Uterus (tissue), 4 donors: Measurements from ENCODE around the gene ASPDH. TPM values are rescaled to one million over a fixed set of nuclear protein-coding genes. Genes with fewer than 3 reads are reported as not detected.

Experiments used
- DNase-seq, 2 donors: peaks; one replicate each; pipeline ENCODE4 v3.0.0-alpha.2; 2019 to 2020
- H3K27ac ChIP-seq, 2 donors: fragments of 200-600 bp; sonication (generic); 1 replicate in 1 of 2; 2 replicates in 1 of 2; pipeline ENCODE4 v1.5.1; 2016 to 2018
- H3K27me3 ChIP-seq, 2 donors: fragments of 200-600 bp; sonication (generic); one replicate each; pipeline ENCODE4 v1.5.1; 2018 to 2019; ENCODE audit warnings: control low read depth in 1 of 2
- H3K36me3 ChIP-seq, 2 donors: fragments of 200-600 bp; sonication (generic); one replicate each; pipeline ENCODE4 v1.5.1; 2019; ENCODE audit warnings: control low read depth in 1 of 2
- H3K4me1 ChIP-seq, 2 donors: fragments of 200-600 bp; sonication (generic); one replicate each; pipeline ENCODE4 v1.5.1; 2018 to 2019; ENCODE audit warnings: control low read depth in 1 of 2
- H3K4me3 ChIP-seq, 2 donors: fragments of 200-600 bp; sonication (generic); 1 replicate in 1 of 2; 2 replicates in 1 of 2; pipeline ENCODE4 v1.5.1; 2018 to 2019; ENCODE audit warnings: mild to moderate bottlenecking in 1 of 2
- H3K9me3 ChIP-seq, 2 donors: fragments of 200-600 bp; sonication (generic); one replicate each; pipeline ENCODE4 v1.5.1; 2019; ENCODE audit warnings: control low read depth in 1 of 2
- CTCF ChIP-seq, 4 experiments: fragments of 200-600 bp in 2 of 4; fragments of 450-650 bp in 2 of 4; sonication (generic) in 2 of 4; IDR thresholded peaks; one replicate each; pipeline ENCODE4 v1.5.1; 2016 to 2019; ENCODE audit warnings: antibody characterized with exemption in 4 of 4, mild to moderate bottlenecking in 2 of 4, moderate library complexity in 1 of 4
- POLR2A ChIP-seq, 2 donors: fragments of 450-650 bp; IDR thresholded peaks; one replicate each; pipeline ENCODE4 v1.6.1; 2016; ENCODE audit warnings: antibody characterized with exemption in 2 of 2, mild to moderate bottlenecking in 1 of 2, moderate library complexity in 1 of 2
- intact Hi-C: fragments of 100-400 bp; cut with DNase I; formaldehyde crosslinking; loops from one replicate; pipeline ENCODE4 v1.15.1; 2023; ENCODE audit warnings: low total_unique reads
- total RNA-seq, 4 donors: library from RNA; depleted of rRNA in 3 of 4; stranded (reverse); fragments of >200 nt in 3 of 4; gene quantifications; one replicate each; pipeline versions ENCODE4 v1.1.0 to v1.2.4, GENCODE V29; 2014 to 2023
- donor health status: DM: yes; HTN: yes; CAD: no.

Gene ASPDH
- total RNA-seq, 4 donors from 2014 or later = not detected

DNA sequence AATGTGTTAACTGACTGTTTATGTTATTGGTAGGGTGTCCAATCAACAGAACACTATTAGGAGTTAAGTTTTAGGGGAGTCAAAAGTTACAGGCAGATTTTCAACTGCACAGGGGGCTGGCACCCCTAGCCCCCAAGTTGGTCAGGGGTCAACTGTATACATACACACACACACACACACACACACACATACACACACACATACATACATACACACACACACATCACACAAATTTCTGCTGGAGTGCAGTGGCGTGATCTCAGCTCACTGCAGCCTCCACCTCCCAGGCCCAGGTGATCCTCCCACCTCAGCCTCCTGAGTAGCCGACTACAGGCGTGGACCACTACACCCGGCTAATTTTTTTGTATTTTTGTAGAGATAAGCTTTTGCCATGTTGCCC lies 44.3 kb upstream of the ASPDH start:
- intact Hi-C loops = no loop called here
- Histone ChIP-seq H3K27me3 (peaks cover 0 to 3% of the 10 kb centered on the region in 2 donors), H3K4me3 (no peak overlapping the region), H3K27ac (no peak overlapping the region), H3K9me3 (no peaks in the 10 kb centered on the region), H3K4me1 (peaks cover 0 to 3% of the 10 kb centered on the region in 2 donors), H3K36me3 (no peaks in the 10 kb centered on the region)
- DNase-seq = no peak
- TF ChIP-seq POLR2A (IDR thresholded peaks at IDR 0.05) = no peak
- no peak for TF ChIP-seq CTCF (IDR thresholded peaks at IDR 0.05)

- Histone ChIP-seq H3K4me3 (peak overlapping the region in 1 of 2 donors; percentile 35), H3K4me1 (peaks cover 0 to 3% of the 10 kb centered on the region in 2 donors), H3K27ac (peak overlapping the region in 1 of 2 donors; percentile 53), H3K27me3 (peaks cover 0 to 3% of the 10 kb centered on the region in 2 donors), H3K9me3 (no peaks in the 10 kb centered on the region), H3K36me3 (no peaks in the 10 kb centered on the region)
- TF ChIP-seq POLR2A (IDR thresholded peaks at IDR 0.05) = no peak
- TF ChIP-seq CTCF (IDR thresholded peaks at IDR 0.05) = no peak
- DNase-seq = no peak
- intact Hi-C loops = no loop called here
These were observed 43.4 kb upstream of the ASPDH start for GRCh38 chr19:50557009-50557613.

GRCh38 chr19:50556282-50557008 lies 42.7 kb upstream of the ASPDH start:
- Histone ChIP-seq H3K36me3 (no peaks in the 10 kb centered on the region), H3K27me3 (peaks cover 0 to 3% of the 10 kb centered on the region in 2 donors)

DNA sequence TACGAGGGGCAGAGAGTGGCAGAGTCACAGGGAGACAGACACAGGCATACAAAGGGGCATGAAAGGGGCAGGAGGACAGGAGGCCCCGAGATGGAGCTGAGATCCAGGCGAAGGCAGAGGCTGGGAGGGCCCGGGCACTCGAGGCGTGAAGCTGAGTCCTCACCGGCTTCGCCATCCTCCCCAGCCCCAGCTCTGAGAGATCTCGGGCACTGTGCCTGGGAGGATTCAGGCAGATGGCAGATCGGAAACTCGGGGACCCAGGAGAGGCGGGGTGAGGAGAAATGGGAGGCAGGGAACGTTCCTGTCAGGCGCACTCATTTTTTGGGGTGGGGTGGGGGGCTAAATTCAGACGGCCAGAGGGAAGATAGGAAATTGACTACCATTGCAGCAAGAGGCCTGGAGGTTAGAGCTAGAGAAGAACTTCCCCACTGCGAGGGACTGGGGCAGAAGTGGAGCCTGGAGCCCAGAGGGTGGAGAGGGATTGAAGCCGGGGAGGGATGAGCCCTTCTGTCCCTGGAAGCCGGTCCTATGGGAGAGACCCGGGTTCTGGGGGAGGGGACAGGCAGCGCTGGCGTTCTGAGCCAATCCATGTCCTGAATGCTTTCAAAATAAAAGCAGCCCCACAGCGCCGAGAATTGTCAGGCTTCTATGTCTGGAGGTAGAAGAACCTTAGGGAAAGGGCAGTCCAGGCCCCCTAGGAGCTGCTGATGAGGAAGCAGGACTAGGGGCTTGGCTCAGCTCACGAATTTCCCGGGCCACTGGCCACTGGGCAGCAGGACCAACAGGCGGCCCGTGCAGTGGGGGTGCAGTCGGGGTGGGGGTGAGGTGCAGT lies 42.0 kb upstream of the ASPDH start:
- Histone ChIP-seq H3K4me3 (peak overlapping the region; percentile 33 to 35), H3K27me3 (peaks cover 0 to 3% of the 10 kb centered on the region in 2 donors), H3K27ac (peak overlapping the region in 1 of 2 donors; percentile 53), H3K9me3 (no peaks in the 10 kb centered on the region), H3K36me3 (no peaks in the 10 kb centered on the region), H3K4me1 (peaks cover 0 to 3% of the 10 kb centered on the region in 2 donors)
- TF ChIP-seq POLR2A (IDR thresholded peaks at IDR 0.05) (no peak), CTCF (IDR thresholded peaks at IDR 0.05) (no peak)
- intact Hi-C loops = no loop called here
- DNase-seq = no peak

More at GRCh38 chr19:50556282-50557008, 42.7 kb upstream of the ASPDH start:
- H3K27ac ChIP-seq = peak overlapping the region in 1 of 2 donors; percentile 53
- TF ChIP-seq POLR2A (IDR thresholded peaks at IDR 0.05) (no peak), CTCF (IDR thresholded peaks at IDR 0.05) (peak; percentile 60 to 77 (median 68))
- peaks cover 0 to 3% of the 10 kb centered on the region in 2 donors for H3K4me1 ChIP-seq
- DNase-seq = peak; percentile 62 to 74
- intact Hi-C loops = no loop called here
- no peaks in the 10 kb centered on the region for H3K9me3 ChIP-seq
- H3K4me3 ChIP-seq = peak overlapping the region; percentile 33 to 35
